ENCODE data around the gene FSIP1.

DNA sequence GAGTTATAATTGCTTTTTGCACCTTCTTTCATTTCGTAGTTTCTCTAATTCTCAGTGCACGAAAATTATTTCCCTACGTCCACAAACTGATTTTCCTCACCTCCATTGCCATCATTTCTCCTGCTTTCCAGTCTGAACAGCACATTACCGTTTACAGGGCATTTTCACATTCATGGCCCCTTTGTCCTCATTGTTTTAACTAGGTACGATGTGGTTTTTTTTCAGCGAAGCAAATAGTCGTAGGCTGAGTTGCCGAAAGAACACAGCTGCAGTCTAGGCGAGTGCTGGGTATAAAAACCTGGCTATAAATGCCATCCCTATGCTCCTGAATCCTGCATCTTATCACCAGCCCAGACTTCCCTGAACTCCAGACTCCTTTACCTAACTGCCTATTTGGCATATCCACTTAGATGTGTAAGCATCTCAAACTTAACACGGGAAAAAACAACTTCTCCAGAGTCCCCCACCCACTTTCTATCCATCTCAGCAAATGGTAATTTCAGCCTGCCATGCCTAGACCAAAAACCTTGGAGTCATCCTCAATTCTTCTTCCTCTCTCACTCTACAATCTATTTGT, 691 bp upstream of the FSIP1 start:
- no peak for TF ChIP-seq EP300 (IDR thresholded peaks at IDR 0.05)
- TF ChIP-seq, protein P1, sequence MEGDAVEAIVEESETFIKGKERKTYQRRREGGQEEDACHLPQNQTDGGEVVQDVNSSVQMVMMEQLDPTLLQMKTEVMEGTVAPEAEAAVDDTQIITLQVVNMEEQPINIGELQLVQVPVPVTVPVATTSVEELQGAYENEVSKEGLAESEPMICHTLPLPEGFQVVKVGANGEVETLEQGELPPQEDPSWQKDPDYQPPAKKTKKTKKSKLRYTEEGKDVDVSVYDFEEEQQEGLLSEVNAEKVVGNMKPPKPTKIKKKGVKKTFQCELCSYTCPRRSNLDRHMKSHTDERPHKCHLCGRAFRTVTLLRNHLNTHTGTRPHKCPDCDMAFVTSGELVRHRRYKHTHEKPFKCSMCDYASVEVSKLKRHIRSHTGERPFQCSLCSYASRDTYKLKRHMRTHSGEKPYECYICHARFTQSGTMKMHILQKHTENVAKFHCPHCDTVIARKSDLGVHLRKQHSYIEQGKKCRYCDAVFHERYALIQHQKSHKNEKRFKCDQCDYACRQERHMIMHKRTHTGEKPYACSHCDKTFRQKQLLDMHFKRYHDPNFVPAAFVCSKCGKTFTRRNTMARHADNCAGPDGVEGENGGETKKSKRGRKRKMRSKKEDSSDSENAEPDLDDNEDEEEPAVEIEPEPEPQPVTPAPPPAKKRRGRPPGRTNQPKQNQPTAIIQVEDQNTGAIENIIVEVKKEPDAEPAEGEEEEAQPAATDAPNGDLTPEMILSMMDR (IDR thresholded peaks at IDR 0.05) = no peak

All from tibial nerve (tissue), 4 donors.